Omental fat pad (tissue), 4 donors: ENCODE data around the gene FLT1. TPM values are rescaled to one million over a fixed set of nuclear protein-coding genes. Genes with fewer than 3 reads are reported as not detected.

Experiments
- ATAC-seq: fragments of 150-250 bp; one replicate; pipeline ENCODE4 v1.9.1; 2016; ENCODE audit warnings: mild to moderate bottlenecking, moderate library complexity; ENCODE audit not compliant: low FRiP score
- DNase-seq: peaks from one replicate; pipeline ENCODE4 v3.0.0-alpha.2; 2019; ENCODE audit warnings: low spot score
- total RNA-seq, 4 donors: library from RNA; depleted of rRNA; stranded (reverse); fragments of >200 nt; gene quantifications; one replicate each; pipeline ENCODE4 v1.1.0, GENCODE V29; 2016
- TF ChIP-seq, protein P1 (sequence below), 3 donors: fragments of 450-650 bp; IDR thresholded peaks; one replicate each; pipeline ENCODE4 v1.5.1; 2016 to 2017; ENCODE audit warnings: antibody characterized with exemption in 3 of 3, mild to moderate bottlenecking in 3 of 3, moderate library complexity in 2 of 3

The FLT1 gene
- total RNA-seq, 4 donors from 2014 or later: 24.8 to 210 (median 65.7) TPM

GRCh38 chr13:28490061-28490460 is 4.9 kb downstream of the FLT1 start:
- TF ChIP-seq, protein P1, sequence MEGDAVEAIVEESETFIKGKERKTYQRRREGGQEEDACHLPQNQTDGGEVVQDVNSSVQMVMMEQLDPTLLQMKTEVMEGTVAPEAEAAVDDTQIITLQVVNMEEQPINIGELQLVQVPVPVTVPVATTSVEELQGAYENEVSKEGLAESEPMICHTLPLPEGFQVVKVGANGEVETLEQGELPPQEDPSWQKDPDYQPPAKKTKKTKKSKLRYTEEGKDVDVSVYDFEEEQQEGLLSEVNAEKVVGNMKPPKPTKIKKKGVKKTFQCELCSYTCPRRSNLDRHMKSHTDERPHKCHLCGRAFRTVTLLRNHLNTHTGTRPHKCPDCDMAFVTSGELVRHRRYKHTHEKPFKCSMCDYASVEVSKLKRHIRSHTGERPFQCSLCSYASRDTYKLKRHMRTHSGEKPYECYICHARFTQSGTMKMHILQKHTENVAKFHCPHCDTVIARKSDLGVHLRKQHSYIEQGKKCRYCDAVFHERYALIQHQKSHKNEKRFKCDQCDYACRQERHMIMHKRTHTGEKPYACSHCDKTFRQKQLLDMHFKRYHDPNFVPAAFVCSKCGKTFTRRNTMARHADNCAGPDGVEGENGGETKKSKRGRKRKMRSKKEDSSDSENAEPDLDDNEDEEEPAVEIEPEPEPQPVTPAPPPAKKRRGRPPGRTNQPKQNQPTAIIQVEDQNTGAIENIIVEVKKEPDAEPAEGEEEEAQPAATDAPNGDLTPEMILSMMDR (IDR thresholded peaks at IDR 0.05): no peak
- no peak for ATAC-seq

DNA sequence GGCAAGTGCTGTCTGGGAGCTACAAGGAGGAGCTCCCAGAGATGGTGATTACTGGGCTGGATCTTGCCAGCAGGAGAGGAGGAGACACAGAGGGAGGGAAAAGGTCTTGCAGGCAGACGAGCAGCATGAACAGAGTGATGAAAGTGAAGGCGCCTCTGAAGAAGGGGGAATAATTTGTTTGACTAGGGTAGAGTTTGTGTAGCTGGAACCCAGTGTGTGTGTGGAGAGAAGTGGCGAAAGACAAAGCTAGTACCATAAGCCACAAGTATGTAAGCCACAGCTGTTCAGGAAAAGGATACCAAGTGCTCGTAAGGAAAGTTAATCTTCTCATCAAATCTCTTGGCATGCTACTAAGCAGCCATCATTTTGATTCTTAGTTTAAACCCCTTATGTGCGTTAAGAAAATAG is 5.4 kb downstream of the FLT1 start:
- no peak for ATAC-seq
- TF ChIP-seq, protein P1 (IDR thresholded peaks at IDR 0.05): no peak
- no peak for DNase-seq

More at GRCh38 chr13:28490061-28490460, 4.9 kb downstream of the FLT1 start:
- no peak for DNase-seq

DNA sequence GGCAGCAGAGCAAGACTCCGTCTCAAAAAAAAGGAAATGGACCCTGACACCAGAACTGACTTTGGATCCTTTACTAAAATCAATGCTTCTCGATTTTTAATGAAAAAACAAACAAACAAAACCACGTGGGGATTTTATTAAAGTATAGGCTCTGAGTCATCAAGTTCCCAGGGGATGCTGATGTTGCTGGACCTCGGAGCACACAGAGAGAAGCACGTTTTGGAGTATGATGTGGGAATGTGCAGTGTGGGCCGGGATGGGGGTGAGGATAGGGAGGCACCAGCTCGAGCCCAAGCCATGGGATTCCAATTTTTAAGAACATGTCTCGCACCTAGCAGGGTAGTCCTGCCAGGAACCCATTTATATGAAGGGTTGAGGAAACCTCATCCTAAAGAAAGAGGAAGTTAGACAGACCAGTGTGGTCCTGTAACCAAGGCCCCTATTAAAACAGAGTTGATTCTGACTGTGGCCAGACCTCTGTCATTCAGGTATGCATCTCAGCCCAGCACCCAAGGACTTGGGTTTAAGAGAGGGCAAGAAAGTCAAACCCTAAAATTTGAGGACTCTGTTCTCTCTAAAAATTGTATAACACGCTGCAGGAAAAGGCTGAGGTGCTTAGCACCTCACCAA is 6.4 kb downstream of the FLT1 start:
- DNase-seq: no peak
- ATAC-seq: no peak
- TF ChIP-seq, protein P1 (IDR thresholded peaks at IDR 0.05): no peak

DNA sequence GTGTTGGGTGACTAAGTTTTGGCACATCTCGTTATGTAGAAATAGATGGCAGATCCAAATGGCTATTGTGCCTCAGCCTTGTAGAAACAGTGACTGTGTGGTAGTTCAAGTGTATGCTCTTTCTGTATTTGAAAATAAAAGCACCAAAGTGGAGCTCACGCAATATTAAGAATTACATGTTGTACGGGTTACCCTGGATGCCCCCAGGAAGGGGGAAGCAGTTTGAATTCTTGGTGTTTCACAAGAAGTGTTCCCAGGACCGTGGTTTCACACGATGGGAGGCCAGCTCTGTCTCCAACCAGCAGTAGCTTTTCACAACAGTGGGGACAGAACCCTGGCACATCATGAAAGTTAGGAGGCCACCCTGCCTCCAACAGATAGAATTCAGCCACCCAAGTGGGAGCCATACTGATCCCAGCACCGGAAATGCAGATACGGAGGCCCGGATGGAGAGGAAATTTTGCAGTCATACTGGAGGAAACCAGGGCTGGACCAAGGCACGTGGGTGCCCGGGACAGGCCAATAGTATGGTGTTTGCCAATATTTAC is 8.9 kb downstream of the FLT1 start:
- DNase-seq: no peak
- ATAC-seq: no peak
- TF ChIP-seq, protein P1 (IDR thresholded peaks at IDR 0.05): no peak

- DNase-seq: no peak
- no peak for ATAC-seq
- TF ChIP-seq, protein P1 (IDR thresholded peaks at IDR 0.05): no peak
Measured at GRCh38 chr13:28485551-28485950, 9.4 kb downstream of the FLT1 start.

DNA sequence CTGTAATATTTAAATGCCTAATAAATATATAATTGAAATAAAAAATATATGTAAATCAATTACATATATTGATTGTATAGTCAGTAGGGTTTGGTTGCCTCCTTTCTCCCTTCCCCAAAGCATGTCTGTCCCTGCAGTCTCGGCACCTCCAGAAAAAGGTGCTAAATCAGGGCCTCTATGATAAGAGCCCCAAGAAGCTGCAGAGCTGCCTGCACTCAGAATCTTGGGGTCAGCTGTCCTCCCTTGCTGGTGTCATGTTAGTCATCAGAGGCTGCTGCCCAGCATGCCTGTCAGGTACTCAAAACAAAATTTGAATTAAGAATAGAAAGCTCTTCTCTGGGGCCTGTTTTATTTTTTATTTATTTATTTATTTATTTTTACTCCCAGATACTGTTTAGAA is 9.8 kb downstream of the FLT1 start:
- TF ChIP-seq, protein P1 (IDR thresholded peaks at IDR 0.05): no peak
- DNase-seq (no peak), ATAC-seq (no peak)

- no peak for ATAC-seq
- TF ChIP-seq, protein P1 (IDR thresholded peaks at IDR 0.05): no peak
- DNase-seq: no peak
Measured at GRCh38 chr13:28483313-28483931, 11.5 kb downstream of the FLT1 start.
